K562 (cell line): ENCODE results near the gene AQP1. TPM values are rescaled to one million over a fixed set of nuclear protein-coding genes. Genes with fewer than 3 reads are reported as not detected.

Experiments used
- ATAC-seq: fragments of 200-7000 bp; cut with Tn5 transposase; 3 replicates; pipeline ENCODE4 v1.9.1; 2020; ENCODE audit warnings: moderate library complexity
- BruUV-seq: library from RNA; stranded (reverse); fragments of 400-500 nt; replicated peaks from 2 replicates; lab custom pipeline; 2021; lab: Mats Ljungman, UMichigan
- CTCF ChIA-PET: fragments of 300-600 bp; formaldehyde crosslinking; extraction: SDS; loops from one replicate; lab custom pipeline; 2021; ENCODE audit warnings: low intra/inter-chr PET ratio; lab: Yijun Ruan, JAX
- POLR2A ChIA-PET: fragments of 300-600, 350-650 bp; sonication (Branson Sonifier 250); formaldehyde crosslinking; extraction: SDS; loops from one replicate; lab custom pipeline; 2021; ENCODE audit warnings: antibody characterized with exemption, inconsistent platforms; lab: Yijun Ruan, JAX
- DNase-seq, 4 experiments: peaks; one replicate each; pipeline versions ENCODE4 v3.0.0 to v3.0.0-alpha.2; 2011 to 2018; ENCODE audit warnings: low spot score in 3 of 4, mixed read lengths in 3 of 4; ENCODE audit errors: extremely low read depth in 1 of 4
- FAIRE-seq: peaks from 2 replicates; lab custom pipeline; 2011; peaks lifted over from hg19 to GRCh38; lab: Jason Lieb, UNC
- H2AFZ ChIP-seq: 2 replicates; pipeline ENCODE4 v1.6.0; 2011; ENCODE audit warnings: low read depth, low read length, control low read depth, inconsistent platforms
- H3K27ac ChIP-seq: fragments of 200-600 bp; 3 replicates; pipeline ENCODE4 v1.8.0; 2011; ENCODE audit warnings: low read depth, mild to moderate bottlenecking, control low read depth, inconsistent platforms, low read length, moderate library complexity, mixed read lengths; ENCODE audit errors: extremely low read depth
- H3K27me3 ChIP-seq, 2 experiments: fragments of 300-600 bp in 1 of 2; 2 replicates in 1 of 2; 3 replicates in 1 of 2; pipeline versions ENCODE4 v1.6.0 to v1.8.0; 2011; ENCODE audit warnings: inconsistent platforms in 2 of 2, low read length in 2 of 2, mild to moderate bottlenecking in 1 of 2, mixed read lengths in 1 of 2, moderate library complexity in 1 of 2; ENCODE audit not compliant: control insufficient read depth in 2 of 2, insufficient read depth in 2 of 2
- H3K36me3 ChIP-seq: fragments of 300-600 bp; 3 replicates; pipeline ENCODE4 v1.8.0; 2011; ENCODE audit warnings: mild to moderate bottlenecking, low read length, inconsistent platforms; ENCODE audit not compliant: control insufficient read depth, insufficient read depth
- H3K4me1 ChIP-seq, 2 experiments: fragments of 200-600 bp in 1 of 2; replicated peaks in 1 of 2; 2 replicates in 1 of 2; 3 replicates in 1 of 2; pipeline versions ENCODE4 v1.5.1 to v1.8.0; 2011; ENCODE audit warnings: inconsistent platforms in 2 of 2, low read length in 2 of 2, mild to moderate bottlenecking in 1 of 2, mixed read lengths in 1 of 2, moderate library complexity in 1 of 2; ENCODE audit not compliant: control insufficient read depth in 2 of 2, insufficient read depth in 2 of 2
- H3K4me2 ChIP-seq: 2 replicates; pipeline ENCODE4 v1.6.1; 2011; ENCODE audit warnings: low read length, control low read depth, inconsistent platforms, mixed read lengths; ENCODE audit not compliant: insufficient read depth
- H3K4me3 ChIP-seq: fragments of 200-600 bp; sonication (generic), shearing (Covaris generic); 2 replicates; pipeline ENCODE4 v1.5.1; 2016; ENCODE audit warnings: control low read depth, inconsistent platforms
- H3K79me2 ChIP-seq: fragments of 200-600 bp; 3 replicates; pipeline ENCODE4 v1.8.0; 2011; ENCODE audit warnings: low read length, inconsistent platforms; ENCODE audit not compliant: control insufficient read depth, insufficient read depth
- H3K9ac ChIP-seq, 2 experiments: 2 replicates each; pipeline versions ENCODE4 v1.6.0 to v1.6.1; 2011; ENCODE audit warnings: low read depth in 2 of 2, low read length in 2 of 2, control low read depth in 1 of 2, inconsistent platforms in 1 of 2, mild to moderate bottlenecking in 1 of 2, mixed read lengths in 1 of 2; ENCODE audit not compliant: insufficient read depth in 1 of 2
- H3K9me1 ChIP-seq: one replicate; pipeline ENCODE4 v1.6.0; 2011; ENCODE audit warnings: inconsistent platforms, mild to moderate bottlenecking, low read length, moderate library complexity; ENCODE audit not compliant: control insufficient read depth, insufficient read depth
- H3K9me3 ChIP-seq: replicated peaks from 2 replicates; pipeline ENCODE4 v1.5.1; 2011; ENCODE audit warnings: low read depth, low read length, inconsistent platforms; ENCODE audit not compliant: control insufficient read depth, insufficient read depth
- H4K20me1 ChIP-seq: replicated peaks from 2 replicates; pipeline ENCODE4 v1.6.1; 2011; ENCODE audit warnings: low read length, inconsistent platforms, mixed read lengths; ENCODE audit not compliant: control insufficient read depth, insufficient read depth
- HINFP ChIP-seq: fragments of 450-650 bp; conservative IDR thresholded peaks from 2 replicates; pipeline ENCODE4 v1.6.1; 2016; ENCODE audit warnings: missing genetic modification characterization, low read depth, mild to moderate bottlenecking, control low read depth, missing compliant biosample characterization
- HMBOX1 ChIP-seq: sonication (generic); IDR thresholded peaks from 2 replicates; pipeline ENCODE4 v1.6.1; 2016
- ZNF740 ChIP-seq, 3 experiments: fragments of 200-800 bp in 1 of 3; sonication (Bioruptor generic) in 1 of 3; sonication (generic) in 1 of 3; formaldehyde crosslinking in 1 of 3; IDR thresholded peaks; 2 replicates each; pipeline versions ENCODE4 v1.6.1 to v1.8.0; 2016 to 2022; ENCODE audit warnings: mild to moderate bottlenecking in 2 of 3, missing compliant biosample characterization in 2 of 3, missing genetic modification characterization in 2 of 3, missing genetic modification reagents in 1 of 3
- WGBS: fragments of 100-300 bp; shearing (Covaris generic); methylation state at CpG from one replicate; pipeline ENCODE4 v1.1.6; 2016; ENCODE audit warnings: low coverage, mixed read lengths; ENCODE audit not compliant: insufficient coverage; ENCODE audit errors: missing lambda C conversion rate; 5-methylcytosine and 5-hydroxymethylcytosine counted together
- in situ Hi-C: fragments of 300-500 bp; cut with MboI; formaldehyde crosslinking; loops from 4 replicates; pipeline ENCODE4 v1.15.0; 2018; ENCODE audit warnings: inconsistent platforms, mixed read lengths
- intact Hi-C: fragments of 100-400 bp; cut with micrococcal nuclease; formaldehyde crosslinking; loops from 2 replicates; pipeline ENCODE4 v1.14.2; 2022
- polyA plus RNA-seq, 8 experiments: library from polyadenylated mRNA; depleted of rRNA in 4 of 8; stranded (reverse) in 5 of 8; unstranded in 3 of 8; fragments of >200 nt; fragmentation: Nextera tagmentation in 2 of 8; fragmentation: Illumina TruSeq in 1 of 8; extraction: Ambion mirVana in 2 of 8; extraction: Trizol in 1 of 8; gene quantifications; 2 replicates each; pipeline versions ENCODE4 v1.2.1 to v1.2.3, GENCODE V29; 2011 to 2014; ENCODE audit warnings: inconsistent platforms in 1 of 8, missing spikeins in 1 of 8
- total RNA-seq, 7 experiments: library from RNA; depleted of rRNA in 6 of 7; stranded (reverse); fragments of >200 nt in 6 of 7; fragmentation: Illumina TruSeq in 2 of 7; extraction: Trizol in 2 of 7; gene quantifications; 2 replicates each; pipeline versions ENCODE4 v1.2.1 to v1.2.3, GENCODE V29; 2011 to 2021; ENCODE audit warnings: low replicate concordance in 1 of 7

AQP1 gene
- total and polyA plus RNA-seq, 9 of the 15 experiments (the other 6 are each of a cell fraction or from before 2014, with no cell fraction given), result 0.18 to 12.6 (median 4.1) TPM

GRCh38 chr7:30904561-30904960 is 7.1 kb upstream of the AQP1 start (continued):
- TF ChIP-seq HINFP (tag), result no peak

GRCh38 chr7:30905078-30906012 is 6.3 kb upstream of the AQP1 start:
- no peak overlapping the region for H3K27ac ChIP-seq
- H3K9me3 ChIP-seq, result no peaks in the 10 kb centered on the region
- no peak overlapping the region for H2AFZ ChIP-seq
- in situ Hi-C loops, result no loop called here
- DNase-seq (no peak), FAIRE-seq (peak; percentile 66), ATAC-seq (0 out of 3 replicates have a peak, but pooled peaks have one; percentile 11)
- ChIA-PET CTCF (no interaction called here), POLR2A (interaction anchor here (0.6 kb wide), 1 partner anchor 114 kb away, joined by 3 read pairs; no protein-coding TSS in a partner anchor)
- H3K9ac ChIP-seq, result peak overlapping the region in 1 of 2 experiments; percentile 81; a peak in 2 of 4 replicates
- intact Hi-C loops, result no loop called here
- peak overlapping the region; percentile 21; the same call in 1 of the 2 replicates for H3K4me2 ChIP-seq
- H3K27me3 ChIP-seq, result no peaks in the 10 kb centered on the region
- WGBS, result 71% methylated on average over 12 of the region's 15 CpGs
- no peaks in the 10 kb centered on the region for H3K36me3 ChIP-seq
- H3K4me1 ChIP-seq, result peaks cover 11 to 80% of the 10 kb centered on the region in 2 experiments; a peak in 4 of 5 replicates
- no peaks in the 10 kb centered on the region for H3K79me2 ChIP-seq
- H4K20me1 ChIP-seq, result no peaks in the 10 kb centered on the region; the same call in 1 of the 2 replicates
- BruUV-seq, result no TSS peak
- H3K9me1 ChIP-seq, result no peaks in the 10 kb centered on the region
- no peak for TF ChIP-seq HMBOX1
- 0 out of 2 replicates have a peak, but pooled peaks have one; percentile 18 for TF ChIP-seq ZNF740 (CRISPR knock-in tag; IDR thresholded peaks at IDR 0.05)
- TF ChIP-seq ZNF740 (tag; IDR thresholded peaks at IDR 0.05), result no peak
- TF ChIP-seq, all 486 proteins: peak for 1
- H3K4me3 ChIP-seq, result no peak overlapping the region
